WTC11 (cell line): ENCODE results near the gene WWOX. TPM values are rescaled to one million over a fixed set of nuclear protein-coding genes. Genes with fewer than 3 reads are reported as not detected.

Source experiments
- ATAC-seq: fragments of 200-7000 bp; cut with Tn5 transposase; 2 replicates; pipeline ENCODE4 v1.10.0; 2021; ENCODE audit warnings: mild to moderate bottlenecking, moderate library complexity
- CTCF ChIA-PET: fragments of 300-600 bp; sonication (Branson Sonifier 250); formaldehyde crosslinking; loops from one replicate; lab custom pipeline; 2021; ENCODE audit warnings: antibody characterized with exemption; lab: Charles Lee
- POLR2A ChIA-PET: fragments of 350-600 bp; sonication (Branson Sonifier 250); formaldehyde crosslinking; loops from one replicate; lab custom pipeline; 2021; ENCODE audit warnings: antibody characterized with exemption; lab: Charles Lee
- DNase-seq: peaks from one replicate; pipeline ENCODE4 v3.0.0; 2021; ENCODE audit warnings: low spot score
- H3K27ac Mint-ChIP-seq: 2 replicates; pipeline ENCODE4 v1.8.0; 2021; ENCODE audit warnings: mixed read lengths
- H3K27me3 Mint-ChIP-seq: 2 replicates; pipeline ENCODE4 v1.8.0; 2021; ENCODE audit warnings: low read depth, mild to moderate bottlenecking, moderate library complexity, mixed read lengths
- H3K36me3 Mint-ChIP-seq: 2 replicates; pipeline ENCODE4 v1.8.0; 2021; ENCODE audit warnings: mixed read lengths
- H3K4me1 Mint-ChIP-seq: 2 replicates; pipeline ENCODE4 v1.8.0; 2022; ENCODE audit warnings: mixed read lengths
- H3K4me3 Mint-ChIP-seq: 2 replicates; pipeline ENCODE4 v1.8.0; 2021; ENCODE audit warnings: mild to moderate bottlenecking, moderate library complexity, mixed read lengths
- H3K9me3 Mint-ChIP-seq: 2 replicates; pipeline ENCODE4 v1.8.0; 2021; ENCODE audit warnings: mixed read lengths
- CREB1 ChIP-seq: sonication (generic); formaldehyde crosslinking; IDR thresholded peaks from 2 replicates; pipeline ENCODE4 v1.8.0; 2023; ENCODE audit warnings: mild to moderate bottlenecking, missing genetic modification reagents
- ELF4 ChIP-seq: sonication (generic); formaldehyde crosslinking; IDR thresholded peaks from 2 replicates; pipeline ENCODE4 v1.8.1; 2022; ENCODE audit warnings: low read depth, mild to moderate bottlenecking, moderate library complexity, missing genetic modification reagents
- EMX1 ChIP-seq: fragments of 250-450 bp; sonication (Bioruptor Pico); IDR thresholded peaks from 2 replicates; pipeline ENCODE4 v1.8.0; 2021; ENCODE audit warnings: mild to moderate bottlenecking
- ESRRA ChIP-seq: sonication (generic); formaldehyde crosslinking; IDR thresholded peaks from 2 replicates; pipeline ENCODE4 v1.8.1; 2022; ENCODE audit warnings: mild to moderate bottlenecking, missing genetic modification reagents, borderline replicate concordance
- IRF2 ChIP-seq: sonication (generic); formaldehyde crosslinking; IDR thresholded peaks from 2 replicates; pipeline ENCODE4 v1.8.0; 2022; ENCODE audit warnings: low read depth, missing genetic modification reagents, borderline replicate concordance
- JUN ChIP-seq: sonication (generic); formaldehyde crosslinking; IDR thresholded peaks from 2 replicates; pipeline ENCODE4 v1.8.0; 2023; ENCODE audit warnings: mild to moderate bottlenecking, missing genetic modification reagents
- OVOL2 ChIP-seq: fragments of 250-450 bp; sonication (Bioruptor Pico); IDR thresholded peaks from 2 replicates; pipeline ENCODE4 v1.9.0; 2021; ENCODE audit warnings: mild to moderate bottlenecking, borderline replicate concordance
- RELA ChIP-seq: sonication (generic); formaldehyde crosslinking; IDR thresholded peaks from 2 replicates; pipeline ENCODE4 v1.8.1; 2022; ENCODE audit warnings: missing genetic modification reagents, mild to moderate bottlenecking, borderline replicate concordance
- RORB ChIP-seq: fragments of 250-450 bp; sonication (Bioruptor Pico); IDR thresholded peaks from 2 replicates; pipeline ENCODE4 v1.9.0; 2021; ENCODE audit warnings: mild to moderate bottlenecking
- SP1 ChIP-seq: sonication (generic); formaldehyde crosslinking; conservative IDR thresholded peaks from 2 replicates; pipeline ENCODE4 v1.8.1; 2022; ENCODE audit warnings: missing genetic modification reagents
- TP53 ChIP-seq: sonication (generic); formaldehyde crosslinking; IDR thresholded peaks from 2 replicates; pipeline ENCODE4 v1.8.1; 2023; ENCODE audit warnings: mild to moderate bottlenecking, missing genetic modification reagents
- ZNF138 ChIP-seq: sonication (generic); formaldehyde crosslinking; conservative IDR thresholded peaks from 2 replicates; pipeline ENCODE4 v1.8.1; 2022; ENCODE audit warnings: mild to moderate bottlenecking, moderate library complexity, missing genetic modification reagents
- ZNF263 ChIP-seq: sonication (generic); formaldehyde crosslinking; IDR thresholded peaks from 2 replicates; pipeline ENCODE4 v1.8.1; 2022; ENCODE audit warnings: low read depth, mild to moderate bottlenecking, moderate library complexity, missing genetic modification reagents
- total RNA-seq: library from RNA; stranded (reverse); gene quantifications from 3 replicates; pipeline ENCODE4 v1.2.3, GENCODE V29; 2021
- TF ChIP-seq, protein P1 (sequence below): sonication (generic); formaldehyde crosslinking; IDR thresholded peaks from 2 replicates; pipeline ENCODE4 v1.8.0; 2022; ENCODE audit warnings: mild to moderate bottlenecking, missing genetic modification reagents
- TF ChIP-seq, protein P2 (sequence below): fragments of 250-450 bp; sonication (Bioruptor Pico); IDR thresholded peaks from 2 replicates; pipeline ENCODE4 v1.8.0; 2021; ENCODE audit warnings: mild to moderate bottlenecking
- TF ChIP-seq, protein P3 (sequence below): sonication (generic); formaldehyde crosslinking; conservative IDR thresholded peaks from 2 replicates; pipeline ENCODE4 v1.8.1; 2023; ENCODE audit warnings: mild to moderate bottlenecking, low read depth, missing genetic modification reagents, moderate library complexity
- TF ChIP-seq, protein P4 (sequence below): sonication (generic); formaldehyde crosslinking; IDR thresholded peaks from 2 replicates; pipeline ENCODE4 v1.8.1; 2023; ENCODE audit warnings: mild to moderate bottlenecking, missing genetic modification reagents, moderate library complexity
- TF ChIP-seq, protein P5 (sequence below): sonication (generic); formaldehyde crosslinking; IDR thresholded peaks from 2 replicates; pipeline ENCODE4 v1.8.1; 2022; ENCODE audit warnings: missing genetic modification reagents, borderline replicate concordance
- TF ChIP-seq, protein P6 (sequence below): sonication (generic); formaldehyde crosslinking; IDR thresholded peaks from 2 replicates; pipeline ENCODE4 v1.8.1; 2022; ENCODE audit warnings: mild to moderate bottlenecking, moderate library complexity, missing genetic modification reagents
- TF ChIP-seq, protein P7 (sequence below): fragments of 200-600 bp; IDR thresholded peaks from 2 replicates; pipeline ENCODE4 v1.8.0; 2022; ENCODE audit warnings: antibody characterized with exemption
- TF ChIP-seq, protein P8 (sequence below): sonication (generic); formaldehyde crosslinking; conservative IDR thresholded peaks from 2 replicates; pipeline ENCODE4 v1.8.1; 2022; ENCODE audit warnings: mild to moderate bottlenecking, missing genetic modification reagents
- TF ChIP-seq, protein P9 (sequence below): sonication (generic); formaldehyde crosslinking; IDR thresholded peaks from 2 replicates; pipeline ENCODE4 v1.8.1; 2023; ENCODE audit warnings: mild to moderate bottlenecking, missing genetic modification reagents, moderate library complexity
- TF ChIP-seq, protein P10 (sequence below): sonication (generic); formaldehyde crosslinking; IDR thresholded peaks from 2 replicates; pipeline ENCODE4 v1.8.0; 2023; ENCODE audit warnings: missing genetic modification reagents

WWOX gene
- total RNA-seq, 1 experiment from 2014 or later = 15.7 TPM

DNA sequence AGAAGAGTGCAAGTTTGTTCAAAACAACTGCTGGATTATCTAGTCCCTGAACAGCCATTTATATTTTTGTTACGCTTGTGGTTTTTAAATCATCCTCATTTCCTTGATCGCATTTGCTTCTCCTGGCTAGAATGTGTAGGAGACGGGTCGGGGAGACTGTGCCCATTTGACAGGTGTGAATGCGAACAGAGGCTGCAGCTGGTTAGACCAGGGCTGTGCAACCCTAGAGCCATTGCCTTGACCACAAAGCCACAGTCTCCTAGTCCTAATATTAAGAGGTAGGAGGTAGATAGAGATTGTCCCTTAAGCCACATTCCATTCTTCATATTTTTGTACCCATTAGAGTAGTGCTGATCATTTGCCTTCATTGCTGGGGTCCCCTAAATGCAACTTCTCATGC is 639.1 kb downstream of the WWOX start:
- H3K27me3 Mint-ChIP-seq = no peaks in the 10 kb centered on the region
- DNase-seq (no peak), ATAC-seq (no peak)
- H3K9me3 Mint-ChIP-seq = no peaks in the 10 kb centered on the region
- no peak overlapping the region for H3K27ac Mint-ChIP-seq
- TF ChIP-seq, protein P1, sequence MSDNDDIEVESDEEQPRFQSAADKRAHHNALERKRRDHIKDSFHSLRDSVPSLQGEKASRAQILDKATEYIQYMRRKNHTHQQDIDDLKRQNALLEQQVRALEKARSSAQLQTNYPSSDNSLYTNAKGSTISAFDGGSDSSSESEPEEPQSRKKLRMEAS (CRISPR knock-in tag) = no peak
- TF ChIP-seq, protein P2, sequence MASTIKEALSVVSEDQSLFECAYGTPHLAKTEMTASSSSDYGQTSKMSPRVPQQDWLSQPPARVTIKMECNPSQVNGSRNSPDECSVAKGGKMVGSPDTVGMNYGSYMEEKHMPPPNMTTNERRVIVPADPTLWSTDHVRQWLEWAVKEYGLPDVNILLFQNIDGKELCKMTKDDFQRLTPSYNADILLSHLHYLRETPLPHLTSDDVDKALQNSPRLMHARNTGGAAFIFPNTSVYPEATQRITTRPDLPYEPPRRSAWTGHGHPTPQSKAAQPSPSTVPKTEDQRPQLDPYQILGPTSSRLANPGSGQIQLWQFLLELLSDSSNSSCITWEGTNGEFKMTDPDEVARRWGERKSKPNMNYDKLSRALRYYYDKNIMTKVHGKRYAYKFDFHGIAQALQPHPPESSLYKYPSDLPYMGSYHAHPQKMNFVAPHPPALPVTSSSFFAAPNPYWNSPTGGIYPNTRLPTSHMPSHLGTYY = no peak
- no peak for TF ChIP-seq IRF2
- TF ChIP-seq, protein P3, sequence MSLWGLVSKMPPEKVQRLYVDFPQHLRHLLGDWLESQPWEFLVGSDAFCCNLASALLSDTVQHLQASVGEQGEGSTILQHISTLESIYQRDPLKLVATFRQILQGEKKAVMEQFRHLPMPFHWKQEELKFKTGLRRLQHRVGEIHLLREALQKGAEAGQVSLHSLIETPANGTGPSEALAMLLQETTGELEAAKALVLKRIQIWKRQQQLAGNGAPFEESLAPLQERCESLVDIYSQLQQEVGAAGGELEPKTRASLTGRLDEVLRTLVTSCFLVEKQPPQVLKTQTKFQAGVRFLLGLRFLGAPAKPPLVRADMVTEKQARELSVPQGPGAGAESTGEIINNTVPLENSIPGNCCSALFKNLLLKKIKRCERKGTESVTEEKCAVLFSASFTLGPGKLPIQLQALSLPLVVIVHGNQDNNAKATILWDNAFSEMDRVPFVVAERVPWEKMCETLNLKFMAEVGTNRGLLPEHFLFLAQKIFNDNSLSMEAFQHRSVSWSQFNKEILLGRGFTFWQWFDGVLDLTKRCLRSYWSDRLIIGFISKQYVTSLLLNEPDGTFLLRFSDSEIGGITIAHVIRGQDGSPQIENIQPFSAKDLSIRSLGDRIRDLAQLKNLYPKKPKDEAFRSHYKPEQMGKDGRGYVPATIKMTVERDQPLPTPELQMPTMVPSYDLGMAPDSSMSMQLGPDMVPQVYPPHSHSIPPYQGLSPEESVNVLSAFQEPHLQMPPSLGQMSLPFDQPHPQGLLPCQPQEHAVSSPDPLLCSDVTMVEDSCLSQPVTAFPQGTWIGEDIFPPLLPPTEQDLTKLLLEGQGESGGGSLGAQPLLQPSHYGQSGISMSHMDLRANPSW = no peak
- TF ChIP-seq TP53 = no peak
- TF ChIP-seq, protein P4, sequence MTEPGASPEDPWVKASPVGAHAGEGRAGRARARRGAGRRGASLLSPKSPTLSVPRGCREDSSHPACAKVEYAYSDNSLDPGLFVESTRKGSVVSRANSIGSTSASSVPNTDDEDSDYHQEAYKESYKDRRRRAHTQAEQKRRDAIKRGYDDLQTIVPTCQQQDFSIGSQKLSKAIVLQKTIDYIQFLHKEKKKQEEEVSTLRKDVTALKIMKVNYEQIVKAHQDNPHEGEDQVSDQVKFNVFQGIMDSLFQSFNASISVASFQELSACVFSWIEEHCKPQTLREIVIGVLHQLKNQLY = no peak
- TF ChIP-seq ZNF263 (CRISPR knock-in tag) = no peak
- TF ChIP-seq, protein P5, sequence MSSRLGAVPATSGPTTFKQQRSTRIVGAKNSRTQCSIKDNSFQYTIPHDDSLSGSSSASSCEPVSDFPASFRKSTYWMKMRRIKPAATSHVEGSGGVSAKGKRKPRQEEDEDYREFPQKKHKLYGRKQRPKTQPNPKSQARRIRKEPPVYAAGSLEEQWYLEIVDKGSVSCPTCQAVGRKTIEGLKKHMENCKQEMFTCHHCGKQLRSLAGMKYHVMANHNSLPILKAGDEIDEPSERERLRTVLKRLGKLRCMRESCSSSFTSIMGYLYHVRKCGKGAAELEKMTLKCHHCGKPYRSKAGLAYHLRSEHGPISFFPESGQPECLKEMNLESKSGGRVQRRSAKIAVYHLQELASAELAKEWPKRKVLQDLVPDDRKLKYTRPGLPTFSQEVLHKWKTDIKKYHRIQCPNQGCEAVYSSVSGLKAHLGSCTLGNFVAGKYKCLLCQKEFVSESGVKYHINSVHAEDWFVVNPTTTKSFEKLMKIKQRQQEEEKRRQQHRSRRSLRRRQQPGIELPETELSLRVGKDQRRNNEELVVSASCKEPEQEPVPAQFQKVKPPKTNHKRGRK (CRISPR knock-in tag) = no peak
- TF ChIP-seq EMX1 = no peak
- no peak for TF ChIP-seq RELA
- CTCF ChIA-PET = interaction anchor here (0.8 kb wide), 1 partner anchor 10 kb away, joined by 3 read pairs; no protein-coding TSS in a partner anchor
- POLR2A ChIA-PET = no interaction called here
- no peaks in the 10 kb centered on the region for H3K36me3 Mint-ChIP-seq
- H3K4me1 Mint-ChIP-seq = 0 out of 2 replicates have a peak, but pooled peaks cover 4% of the 10 kb centered on the region
- no peak overlapping the region for H3K4me3 Mint-ChIP-seq

DNA sequence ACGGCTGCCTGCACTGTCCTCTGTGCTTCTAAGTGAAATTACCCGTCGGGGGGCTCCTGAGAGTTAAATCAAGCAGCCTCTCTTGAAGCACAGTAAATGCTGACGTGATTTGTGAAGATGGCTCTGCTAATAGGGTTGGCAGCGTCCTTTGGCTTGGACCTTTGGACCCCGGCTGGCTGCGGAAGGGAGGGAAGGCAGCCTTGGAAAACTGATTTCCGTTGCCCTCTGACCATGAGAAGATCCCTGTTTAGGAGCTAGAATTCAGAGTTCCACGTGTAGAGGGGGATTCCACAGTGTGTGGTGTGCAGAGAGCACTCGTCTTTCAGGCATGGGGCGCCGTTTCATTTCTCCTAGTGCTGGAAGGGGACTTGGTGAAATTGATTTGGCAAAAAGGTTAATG is 640.8 kb downstream of the WWOX start:
- no peaks in the 10 kb centered on the region for H3K36me3 Mint-ChIP-seq
- no peak for TF ChIP-seq RORB (CRISPR knock-in tag)
- no peak for TF ChIP-seq CREB1
- TF ChIP-seq EMX1 = no peak
- no peak for TF ChIP-seq JUN (CRISPR knock-in tag)
- TF ChIP-seq ESRRA (CRISPR knock-in tag) = no peak
- TF ChIP-seq, protein P6, sequence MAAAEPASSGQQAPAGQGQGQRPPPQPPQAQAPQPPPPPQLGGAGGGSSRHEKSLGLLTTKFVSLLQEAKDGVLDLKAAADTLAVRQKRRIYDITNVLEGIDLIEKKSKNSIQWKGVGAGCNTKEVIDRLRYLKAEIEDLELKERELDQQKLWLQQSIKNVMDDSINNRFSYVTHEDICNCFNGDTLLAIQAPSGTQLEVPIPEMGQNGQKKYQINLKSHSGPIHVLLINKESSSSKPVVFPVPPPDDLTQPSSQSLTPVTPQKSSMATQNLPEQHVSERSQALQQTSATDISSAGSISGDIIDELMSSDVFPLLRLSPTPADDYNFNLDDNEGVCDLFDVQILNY = no peak
- TF ChIP-seq OVOL2 = no peak
- no peak for TF ChIP-seq TP53
- no peak for TF ChIP-seq ZNF263 (CRISPR knock-in tag)
- no peak for TF ChIP-seq IRF2
- no peak for TF ChIP-seq SP1 (CRISPR knock-in tag)
- TF ChIP-seq, protein P7, sequence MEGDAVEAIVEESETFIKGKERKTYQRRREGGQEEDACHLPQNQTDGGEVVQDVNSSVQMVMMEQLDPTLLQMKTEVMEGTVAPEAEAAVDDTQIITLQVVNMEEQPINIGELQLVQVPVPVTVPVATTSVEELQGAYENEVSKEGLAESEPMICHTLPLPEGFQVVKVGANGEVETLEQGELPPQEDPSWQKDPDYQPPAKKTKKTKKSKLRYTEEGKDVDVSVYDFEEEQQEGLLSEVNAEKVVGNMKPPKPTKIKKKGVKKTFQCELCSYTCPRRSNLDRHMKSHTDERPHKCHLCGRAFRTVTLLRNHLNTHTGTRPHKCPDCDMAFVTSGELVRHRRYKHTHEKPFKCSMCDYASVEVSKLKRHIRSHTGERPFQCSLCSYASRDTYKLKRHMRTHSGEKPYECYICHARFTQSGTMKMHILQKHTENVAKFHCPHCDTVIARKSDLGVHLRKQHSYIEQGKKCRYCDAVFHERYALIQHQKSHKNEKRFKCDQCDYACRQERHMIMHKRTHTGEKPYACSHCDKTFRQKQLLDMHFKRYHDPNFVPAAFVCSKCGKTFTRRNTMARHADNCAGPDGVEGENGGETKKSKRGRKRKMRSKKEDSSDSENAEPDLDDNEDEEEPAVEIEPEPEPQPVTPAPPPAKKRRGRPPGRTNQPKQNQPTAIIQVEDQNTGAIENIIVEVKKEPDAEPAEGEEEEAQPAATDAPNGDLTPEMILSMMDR = no peak
- TF ChIP-seq, protein P8, sequence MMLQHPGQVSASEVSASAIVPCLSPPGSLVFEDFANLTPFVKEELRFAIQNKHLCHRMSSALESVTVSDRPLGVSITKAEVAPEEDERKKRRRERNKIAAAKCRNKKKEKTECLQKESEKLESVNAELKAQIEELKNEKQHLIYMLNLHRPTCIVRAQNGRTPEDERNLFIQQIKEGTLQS (CRISPR knock-in tag) = no peak
- TF ChIP-seq ELF4 (CRISPR knock-in tag) = no peak
- TF ChIP-seq, protein P9, sequence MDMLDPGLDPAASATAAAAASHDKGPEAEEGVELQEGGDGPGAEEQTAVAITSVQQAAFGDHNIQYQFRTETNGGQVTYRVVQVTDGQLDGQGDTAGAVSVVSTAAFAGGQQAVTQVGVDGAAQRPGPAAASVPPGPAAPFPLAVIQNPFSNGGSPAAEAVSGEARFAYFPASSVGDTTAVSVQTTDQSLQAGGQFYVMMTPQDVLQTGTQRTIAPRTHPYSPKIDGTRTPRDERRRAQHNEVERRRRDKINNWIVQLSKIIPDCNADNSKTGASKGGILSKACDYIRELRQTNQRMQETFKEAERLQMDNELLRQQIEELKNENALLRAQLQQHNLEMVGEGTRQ = no peak
- TF ChIP-seq, protein P10, sequence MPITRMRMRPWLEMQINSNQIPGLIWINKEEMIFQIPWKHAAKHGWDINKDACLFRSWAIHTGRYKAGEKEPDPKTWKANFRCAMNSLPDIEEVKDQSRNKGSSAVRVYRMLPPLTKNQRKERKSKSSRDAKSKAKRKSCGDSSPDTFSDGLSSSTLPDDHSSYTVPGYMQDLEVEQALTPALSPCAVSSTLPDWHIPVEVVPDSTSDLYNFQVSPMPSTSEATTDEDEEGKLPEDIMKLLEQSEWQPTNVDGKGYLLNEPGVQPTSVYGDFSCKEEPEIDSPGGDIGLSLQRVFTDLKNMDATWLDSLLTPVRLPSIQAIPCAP = no peak
- TF ChIP-seq ZNF138 (CRISPR knock-in tag) = no peak
- ATAC-seq (no peak), DNase-seq (no peak)
- CTCF ChIA-PET = no interaction called here
- H3K4me3 Mint-ChIP-seq = no peak overlapping the region
- H3K9me3 Mint-ChIP-seq = no peaks in the 10 kb centered on the region
- no peak overlapping the region for H3K27ac Mint-ChIP-seq
- POLR2A ChIA-PET = no interaction called here
- H3K27me3 Mint-ChIP-seq = no peaks in the 10 kb centered on the region
- H3K4me1 Mint-ChIP-seq = 0 out of 2 replicates have a peak, but pooled peaks cover 4% of the 10 kb centered on the region
